Measurements from ENCODE around the gene FTCD.

DNA sequence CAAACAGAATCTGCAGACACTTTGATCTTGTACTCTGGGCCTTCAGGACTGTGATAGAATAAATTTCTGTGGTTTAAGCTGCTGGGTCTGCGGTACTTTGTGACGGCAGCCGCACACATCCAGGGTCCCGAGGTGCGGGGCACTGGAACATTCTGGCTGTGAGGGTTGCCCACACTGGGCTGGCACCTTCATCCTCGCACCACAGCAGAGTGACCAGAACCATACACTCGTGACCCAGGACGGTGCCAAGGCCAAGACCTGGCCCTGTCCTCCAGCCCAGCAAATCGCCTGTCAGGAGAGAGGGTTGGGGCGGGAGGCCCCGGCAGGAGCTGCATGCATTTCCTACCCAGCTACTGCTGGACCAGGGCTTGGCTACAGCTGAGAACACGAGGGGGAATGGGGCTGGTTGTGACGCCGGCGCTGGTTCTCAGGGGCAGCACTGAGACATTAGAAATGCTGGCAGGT, 2.6 kb upstream of the FTCD start:
- TF ChIP-seq, protein P1, sequence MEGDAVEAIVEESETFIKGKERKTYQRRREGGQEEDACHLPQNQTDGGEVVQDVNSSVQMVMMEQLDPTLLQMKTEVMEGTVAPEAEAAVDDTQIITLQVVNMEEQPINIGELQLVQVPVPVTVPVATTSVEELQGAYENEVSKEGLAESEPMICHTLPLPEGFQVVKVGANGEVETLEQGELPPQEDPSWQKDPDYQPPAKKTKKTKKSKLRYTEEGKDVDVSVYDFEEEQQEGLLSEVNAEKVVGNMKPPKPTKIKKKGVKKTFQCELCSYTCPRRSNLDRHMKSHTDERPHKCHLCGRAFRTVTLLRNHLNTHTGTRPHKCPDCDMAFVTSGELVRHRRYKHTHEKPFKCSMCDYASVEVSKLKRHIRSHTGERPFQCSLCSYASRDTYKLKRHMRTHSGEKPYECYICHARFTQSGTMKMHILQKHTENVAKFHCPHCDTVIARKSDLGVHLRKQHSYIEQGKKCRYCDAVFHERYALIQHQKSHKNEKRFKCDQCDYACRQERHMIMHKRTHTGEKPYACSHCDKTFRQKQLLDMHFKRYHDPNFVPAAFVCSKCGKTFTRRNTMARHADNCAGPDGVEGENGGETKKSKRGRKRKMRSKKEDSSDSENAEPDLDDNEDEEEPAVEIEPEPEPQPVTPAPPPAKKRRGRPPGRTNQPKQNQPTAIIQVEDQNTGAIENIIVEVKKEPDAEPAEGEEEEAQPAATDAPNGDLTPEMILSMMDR (IDR thresholded peaks at IDR 0.05 in 8 of 11, conservative IDR thresholded peaks at IDR 0.05 in 3 of 11): no peak
- TF ChIP-seq POLR2A (IDR thresholded peaks at IDR 0.05): no peak
